CD4-positive, alpha-beta T cell (primary cell): ENCODE results near the gene SLC7A6. TPM values are rescaled to one million over a fixed set of nuclear protein-coding genes. Genes with fewer than 3 reads are reported as not detected.

Experiments used
- ATAC-seq: fragments of 200-7000 bp; cut with Tn5 transposase; one replicate; pipeline ENCODE4 v1.10.0; 2022; ENCODE audit warnings: mild to moderate bottlenecking; ENCODE audit not compliant: poor library complexity
- CTCF ChIA-PET: fragments of 350-600 bp; sonication (Branson Sonifier 250); formaldehyde crosslinking; loops from one replicate; lab custom pipeline; 2021; ENCODE audit warnings: antibody characterized with exemption, inconsistent platforms; lab: Charles Lee
- POLR2A ChIA-PET: fragments of 350-600 bp; sonication (Branson Sonifier 250); formaldehyde crosslinking; loops from one replicate; lab custom pipeline; 2021; ENCODE audit warnings: antibody characterized with exemption, inconsistent platforms; lab: Charles Lee
- DNase-seq, 14 experiments: peaks; one replicate each; pipeline ENCODE4 v3.0.0-alpha.2; 2013 to 2020; ENCODE audit warnings: mixed read lengths in 2 of 14
- H3K27ac ChIP-seq, 2 donors: one replicate each; pipeline versions ENCODE4 v1.5.1 to v1.7.0; 2013; ENCODE audit warnings: low read length in 2 of 2, low read depth in 1 of 2, mild to moderate bottlenecking in 1 of 2
- H3K27me3 ChIP-seq, 2 experiments: 1 replicate in 1 of 2; 2 replicates in 1 of 2; pipeline versions ENCODE4 v1.6.1 to v1.7.0; 2013; ENCODE audit warnings: low read length in 2 of 2, control low read depth in 1 of 2, mild to moderate bottlenecking in 1 of 2, moderate library complexity in 1 of 2; ENCODE audit not compliant: insufficient read depth in 2 of 2, control insufficient read depth in 1 of 2
- H3K36me3 ChIP-seq: one replicate; pipeline ENCODE4 v1.6.1; 2013; ENCODE audit warnings: low read length, control low read depth; ENCODE audit not compliant: insufficient read depth
- H3K4me1 ChIP-seq: one replicate; pipeline ENCODE4 v1.6.1; 2013; ENCODE audit warnings: low read length, control low read depth; ENCODE audit not compliant: insufficient read depth
- H3K4me3 ChIP-seq: one replicate; pipeline ENCODE4 v1.5.1; 2013; ENCODE audit warnings: mild to moderate bottlenecking, low read length, moderate library complexity
- H3K9me3 ChIP-seq, 2 experiments: 1 replicate in 1 of 2; 2 replicates in 1 of 2; pipeline versions ENCODE4 v1.6.1 to v1.7.0; 2013; ENCODE audit warnings: low read length in 2 of 2, mild to moderate bottlenecking in 2 of 2, control low read depth in 1 of 2, moderate library complexity in 1 of 2; ENCODE audit not compliant: control insufficient read depth in 1 of 2, insufficient read depth in 1 of 2
- H3K27ac Mint-ChIP-seq: one replicate; pipeline ENCODE4 v1.8.0; 2020; ENCODE audit warnings: mixed read lengths
- H3K27me3 Mint-ChIP-seq: one replicate; pipeline ENCODE4 v1.8.0; 2021; ENCODE audit warnings: mixed read lengths
- H3K36me3 Mint-ChIP-seq: one replicate; pipeline ENCODE4 v1.8.0; 2021; ENCODE audit warnings: low read depth, mixed read lengths
- H3K4me1 Mint-ChIP-seq: one replicate; pipeline ENCODE4 v1.8.0; 2021; ENCODE audit warnings: low read depth, mixed read lengths
- H3K4me3 Mint-ChIP-seq: one replicate; pipeline ENCODE4 v1.8.0; 2020; ENCODE audit warnings: mild to moderate bottlenecking, mixed read lengths
- H3K9me3 Mint-ChIP-seq: one replicate; pipeline ENCODE4 v1.8.0; 2020; ENCODE audit warnings: mixed read lengths
- CTCF ChIP-seq: fragments of 200-600 bp; IDR thresholded peaks from one replicate; pipeline ENCODE4 v1.8.0; 2022; ENCODE audit warnings: antibody characterized with exemption, mild to moderate bottlenecking
- intact Hi-C, 2 experiments: fragments of 100-400 bp; cut with DNase I in 1 of 2; cut with micrococcal nuclease in 1 of 2; formaldehyde crosslinking; loops; one replicate each; pipeline versions ENCODE4 v1.15.1 to v1.9.0; 2023 to 2025; cut with DNase I, micrococcal nuclease
- total RNA-seq, 174 experiments: library from RNA in 2 of 174; stranded (reverse) in 2 of 174; gene quantifications; one replicate each; pipeline ENCODE4 v1.2.3 and lab custom pipeline; 2021 to 2026

Gene SLC7A6
- total RNA-seq, 2 experiments from 2014 or later, result 187 to 197 TPM

DNA sequence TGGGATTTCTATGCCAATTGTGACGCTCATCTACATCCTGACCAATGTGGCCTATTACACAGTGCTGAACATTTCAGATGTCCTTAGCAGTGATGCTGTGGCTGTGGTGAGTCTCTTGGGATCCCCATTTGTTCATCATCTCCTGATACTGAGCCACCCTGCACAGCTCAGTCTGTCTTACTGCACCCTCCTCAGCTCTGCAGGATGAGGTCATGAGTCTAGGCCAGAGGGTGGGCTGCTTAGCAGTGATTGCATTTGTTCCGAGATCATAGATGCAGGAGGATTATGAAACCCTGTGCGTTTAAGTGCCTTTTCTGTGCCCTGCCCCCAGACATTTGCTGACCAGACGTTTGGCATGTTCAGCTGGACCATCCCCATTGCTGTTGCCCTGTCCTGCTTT lies 26.9 kb downstream of the SLC7A6 start:
- ChIA-PET CTCF (interaction anchor here (2.7 to 23.0 kb wide), 2 partner anchors 28 to 37 kb away, joined by 14 to 278 read pairs; partner anchors contain the start of gene SLC7A6), POLR2A (interaction anchor here (1.1 to 14.1 kb wide), 5 partner anchors 8 to 27 kb away, joined by 4 to 271 read pairs (median 17); partner anchors contain the start of genes PRMT7, SLC7A6 and SLC7A6OS)
- Histone ChIP-seq H3K9me3 (no peaks in the 10 kb centered on the region), H3K36me3 (peaks cover 69% of the 10 kb centered on the region), H3K27ac (peak overlapping the region; percentile 74 to 83), H3K4me1 (peaks cover 79% of the 10 kb centered on the region), H3K27me3 (no peaks in the 10 kb centered on the region), H3K4me3 (no peak overlapping the region)
- TF ChIP-seq CTCF, result no peak
- Mint-ChIP-seq H3K27me3 (no peaks in the 10 kb centered on the region), H3K4me1 (peaks cover 74% of the 10 kb centered on the region), H3K27ac (peak overlapping the region; percentile 87), H3K36me3 (peaks cover 87% of the 10 kb centered on the region), H3K9me3 (no peaks in the 10 kb centered on the region), H3K4me3 (peak overlapping the region; percentile 63)
- DNase-seq (no peak), ATAC-seq (no peak)
- intact Hi-C loops, result loop anchor here in 1 of 2 experiments (2.0 kb wide), 1 partner anchor 20 kb away; the partner anchor contains the start of genes PRMT7 and SLC7A6OS

DNA sequence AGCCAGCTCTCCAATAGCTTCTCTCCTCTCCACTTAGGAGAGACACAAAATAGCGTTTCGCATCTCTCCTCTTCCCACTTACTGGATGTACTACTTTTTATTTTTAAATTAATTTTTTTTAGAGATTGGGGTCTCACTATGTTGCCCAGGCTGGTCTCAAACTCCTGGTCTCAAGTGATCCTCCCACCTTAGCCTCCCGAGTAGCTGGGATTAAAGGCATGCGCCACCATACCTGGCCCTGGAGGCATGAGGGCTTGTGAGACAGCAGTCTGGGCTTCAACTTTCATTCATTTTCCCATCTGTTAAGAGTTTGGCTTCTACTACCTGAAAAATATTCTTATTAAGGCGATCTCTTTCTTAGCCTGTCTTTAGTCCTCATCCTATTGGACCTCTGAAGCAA lies 28.1 kb downstream of the SLC7A6 start:
- peaks cover 76% of the 10 kb centered on the region for H3K4me1 ChIP-seq
- POLR2A ChIA-PET, result interaction anchor here (0.6 to 14.1 kb wide), 6 partner anchors 9 to 212 kb away, joined by 3 to 271 read pairs (median 5); partner anchors contain the start of genes PRMT7, SLC7A6 and SLC7A6OS
- intact Hi-C loops, result no loop called here

DNA sequence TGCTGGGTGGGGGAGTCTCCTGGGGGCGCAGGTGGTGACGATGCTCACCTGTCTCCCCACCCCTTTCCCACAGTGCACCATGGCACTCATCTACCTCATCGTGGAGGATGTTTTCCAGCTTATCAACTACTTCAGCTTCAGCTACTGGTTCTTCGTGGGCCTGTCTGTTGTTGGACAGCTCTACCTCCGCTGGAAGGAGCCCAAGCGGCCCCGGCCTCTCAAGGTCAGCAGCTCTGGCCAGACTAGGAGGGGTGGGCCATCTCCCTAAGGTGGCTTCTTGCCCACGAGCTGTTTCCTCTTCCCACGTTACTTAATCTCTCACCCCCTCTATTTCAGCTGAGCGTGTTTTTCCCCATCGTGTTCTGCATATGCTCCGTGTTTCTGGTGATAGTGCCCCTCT lies 32.0 kb downstream of the SLC7A6 start:
- Histone ChIP-seq H3K27ac (no peak overlapping the region), H3K4me3 (no peak overlapping the region), H3K27me3 (no peaks in the 10 kb centered on the region), H3K9me3 (no peaks in the 10 kb centered on the region), H3K36me3 (peaks cover 98% of the 10 kb centered on the region), H3K4me1 (peaks cover 37% of the 10 kb centered on the region)
- peaks cover 97% of the 10 kb centered on the region for H3K36me3 Mint-ChIP-seq
- ATAC-seq, result no peak
- H3K27ac Mint-ChIP-seq, result no peak overlapping the region
- no peak for TF ChIP-seq CTCF
- peaks cover 53% of the 10 kb centered on the region for H3K4me1 Mint-ChIP-seq
- H3K27me3 Mint-ChIP-seq, result no peaks in the 10 kb centered on the region
- ChIA-PET CTCF (interaction anchor here (0.9 to 23.0 kb wide), 2 partner anchors 33 kb away, joined by 3 to 278 read pairs; partner anchors contain the start of gene SLC7A6), POLR2A (interaction anchor here (1.1 to 1.7 kb wide), 3 partner anchors 8 to 32 kb away, joined by 4 to 5 read pairs (median 5); partner anchors contain the start of gene SLC7A6)
- DNase-seq, result no peak
- no peaks in the 10 kb centered on the region for H3K9me3 Mint-ChIP-seq
- intact Hi-C loops, result no loop called here
- H3K4me3 Mint-ChIP-seq, result no peak overlapping the region

More for the DNA sequence above, 28.1 kb downstream of the SLC7A6 start:
- no peaks in the 10 kb centered on the region for H3K9me3 Mint-ChIP-seq
- peaks cover 81% of the 10 kb centered on the region for H3K36me3 ChIP-seq
- ATAC-seq, result no peak
- H3K4me1 Mint-ChIP-seq, result peaks cover 67% of the 10 kb centered on the region
- H3K9me3 ChIP-seq, result no peaks in the 10 kb centered on the region
- peak overlapping the region; percentile 17 to 83 for H3K27ac ChIP-seq
- no peaks in the 10 kb centered on the region for H3K27me3 Mint-ChIP-seq
- no peaks in the 10 kb centered on the region for H3K27me3 ChIP-seq
- no peak for TF ChIP-seq CTCF
- no peak overlapping the region for H3K4me3 ChIP-seq
- peaks cover 91% of the 10 kb centered on the region for H3K36me3 Mint-ChIP-seq
- no peak for DNase-seq
- CTCF ChIA-PET, result interaction anchor here (23.0 kb wide), 1 partner anchor 29 kb away, joined by 278 read pairs; the partner anchor contains the start of gene SLC7A6
- peak overlapping the region; percentile 87 for H3K27ac Mint-ChIP-seq
- peak overlapping the region; percentile 22 for H3K4me3 Mint-ChIP-seq
